HL-60 (cell line): Measurements from ENCODE around the gene ZSCAN22. TPM values are rescaled to one million over a fixed set of nuclear protein-coding genes. Genes with fewer than 3 reads are reported as not detected.

Experiments used
- DNase-seq, 2 experiments: peaks; one replicate each; pipeline ENCODE4 v3.0.0-alpha.2; 2010 to 2020; ENCODE audit warnings: low read depth in 1 of 2, low spot score in 1 of 2
- H3K27ac ChIP-seq: fragments of 250-450 bp; sonication (Bioruptor Pico); replicated peaks from 2 replicates; pipeline ENCODE4 v1.5.1; 2020; ENCODE audit warnings: mild to moderate bottlenecking, moderate library complexity
- H3K27me3 ChIP-seq: fragments of 250-450 bp; sonication (Bioruptor Pico); 2 replicates; pipeline ENCODE4 v1.5.1; 2021; ENCODE audit warnings: mild to moderate bottlenecking, moderate library complexity; ENCODE audit not compliant: insufficient read depth, poor library complexity, severe bottlenecking
- H3K4me3 ChIP-seq: replicated peaks from 2 replicates; pipeline ENCODE4 v1.5.1; 2011; ENCODE audit warnings: mild to moderate bottlenecking, control low read depth, low read length; ENCODE audit not compliant: insufficient read depth
- CTCF ChIP-seq: IDR thresholded peaks from one replicate; pipeline ENCODE4 v1.5.1; 2011; ENCODE audit warnings: low read length, control low read depth, inconsistent platforms; ENCODE audit not compliant: insufficient read depth
- GABPA ChIP-seq: IDR thresholded peaks from 2 replicates; pipeline ENCODE4 v1.6.1; 2012; ENCODE audit warnings: low read depth
- POLR2AphosphoS5 ChIP-seq: IDR thresholded peaks from 2 replicates; pipeline ENCODE4 v1.6.1; 2012; ENCODE audit warnings: low read depth
- REST ChIP-seq: IDR thresholded peaks from 2 replicates; pipeline ENCODE4 v1.6.1; 2012; ENCODE audit warnings: low read depth; ENCODE audit not compliant: insufficient replicate concordance
- SPI1 ChIP-seq: IDR thresholded peaks from 2 replicates; pipeline ENCODE4 v1.6.1; 2012; ENCODE audit warnings: low read depth, mild to moderate bottlenecking, borderline replicate concordance
- microRNA-seq: library from miRNA; unstranded; fragments of <30 nt; microRNA quantifications from one replicate; pipeline ENCODE4, GENCODE V29; 2018

Gene ZSCAN22

GRCh38 chr19:58387338-58388174 is 60.8 kb downstream of the ZSCAN22 start:
- TF ChIP-seq CTCF (no peak), SPI1 (no peak), REST (no peak), POLR2AphosphoS5 (no peak), GABPA (no peak)
- Histone ChIP-seq H3K4me3 (peak overlapping the region; percentile 81), H3K27me3 (no peaks in the 10 kb centered on the region), H3K27ac (peak overlapping the region; percentile 98)
- DNase-seq = no peak

GRCh38 chr19:58388175-58388526 is 61.4 kb downstream of the ZSCAN22 start:
- Histone ChIP-seq H3K4me3 (peak overlapping the region; percentile 81), H3K27ac (peak overlapping the region; percentile 98; the same call in 1 of the 2 replicates), H3K27me3 (no peaks in the 10 kb centered on the region)
- TF ChIP-seq REST (no peak), GABPA (no peak), POLR2AphosphoS5 (no peak), SPI1 (no peak), CTCF (no peak)
- no peak for DNase-seq

Small RNA genes within 50 kb of the gene (microRNA-seq; reads per million reads assigned to microRNA genes)
- gene MIR4754 = not detected
- gene MIR6806 = 0.90 reads per million
